Measurements from ENCODE around the gene PRPSAP2.

The PRPSAP2 gene

GRCh38 chr17:18961634-18962493 lies 103.9 kb downstream of the PRPSAP2 start:
- Histone ChIP-seq H3K36me3 (ENCODE audit: insufficient read depth) (no peaks in the 10 kb centered on the region), H3K4me2 (no peak overlapping the region), H2AFZ (ENCODE audit: low read depth) (no peak overlapping the region), H3K27ac (no peak overlapping the region), H3K27me3 (ENCODE audit: insufficient read depth, low read depth) (no peaks in the 10 kb centered on the region), H4K20me1 (ENCODE audit: insufficient read depth) (no peaks in the 10 kb centered on the region), H3K79me2 (ENCODE audit: insufficient read depth, low read depth) (no peaks in the 10 kb centered on the region), H3K4me3 (IDR thresholded peaks at IDR 0.05; ENCODE audit: insufficient read depth, low read depth, low read length) (no peak overlapping the region), H3K4me1 (ENCODE audit: low read depth, poor library complexity, severe bottlenecking) (no peaks in the 10 kb centered on the region), H3K9ac (no peak overlapping the region)
- TF ChIP-seq CTCF (conservative IDR thresholded peaks at IDR 0.05; ENCODE audit: low read depth, low read length) = no peak

- Histone ChIP-seq H3K4me1 (ENCODE audit: low read depth, poor library complexity, severe bottlenecking) (no peaks in the 10 kb centered on the region), H3K27me3 (ENCODE audit: insufficient read depth, low read depth) (no peaks in the 10 kb centered on the region), H4K20me1 (ENCODE audit: insufficient read depth) (no peaks in the 10 kb centered on the region), H2AFZ (ENCODE audit: low read depth) (no peak overlapping the region), H3K79me2 (ENCODE audit: insufficient read depth, low read depth) (no peaks in the 10 kb centered on the region), H3K9ac (no peak overlapping the region), H3K27ac (no peak overlapping the region), H3K4me3 (IDR thresholded peaks at IDR 0.05; ENCODE audit: insufficient read depth, low read depth, low read length) (no peak overlapping the region), H3K4me2 (no peak overlapping the region), H3K36me3 (ENCODE audit: insufficient read depth) (no peaks in the 10 kb centered on the region)
- no peak for TF ChIP-seq CTCF (conservative IDR thresholded peaks at IDR 0.05; ENCODE audit: low read depth, low read length)
Measured at GRCh38 chr17:18962494-18962815, 104.5 kb downstream of the PRPSAP2 start.

GRCh38 chr17:18963126-18964017 lies 105.4 kb downstream of the PRPSAP2 start:
- Histone ChIP-seq H3K27ac (no peak overlapping the region), H3K9ac (no peak overlapping the region)

GRCh38 chr17:18964018-18964351 lies 106.1 kb downstream of the PRPSAP2 start:
- Histone ChIP-seq H3K79me2 (ENCODE audit: insufficient read depth, low read depth) (no peaks in the 10 kb centered on the region), H3K4me2 (no peak overlapping the region), H3K4me3 (IDR thresholded peaks at IDR 0.05; ENCODE audit: insufficient read depth, low read depth, low read length) (no peak overlapping the region), H3K4me1 (ENCODE audit: low read depth, poor library complexity, severe bottlenecking) (no peaks in the 10 kb centered on the region), H2AFZ (ENCODE audit: low read depth) (no peak overlapping the region), H3K27me3 (ENCODE audit: insufficient read depth, low read depth) (no peaks in the 10 kb centered on the region), H3K36me3 (ENCODE audit: insufficient read depth) (no peaks in the 10 kb centered on the region), H4K20me1 (ENCODE audit: insufficient read depth) (no peaks in the 10 kb centered on the region), H3K9ac (no peak overlapping the region), H3K27ac (no peak overlapping the region)
- TF ChIP-seq CTCF (conservative IDR thresholded peaks at IDR 0.05; ENCODE audit: low read depth, low read length) = no peak

More at GRCh38 chr17:18963126-18964017, 105.4 kb downstream of the PRPSAP2 start:
- H3K4me2 ChIP-seq = no peak overlapping the region
- H3K4me3 ChIP-seq (IDR thresholded peaks at IDR 0.05; ENCODE audit: insufficient read depth, low read depth, low read length) = no peak overlapping the region
- H3K4me1 ChIP-seq (ENCODE audit: low read depth, poor library complexity, severe bottlenecking) = no peaks in the 10 kb centered on the region
- H2AFZ ChIP-seq (ENCODE audit: low read depth) = no peak overlapping the region
- no peak for TF ChIP-seq CTCF (conservative IDR thresholded peaks at IDR 0.05; ENCODE audit: low read depth, low read length)
- H3K36me3 ChIP-seq (ENCODE audit: insufficient read depth) = no peaks in the 10 kb centered on the region
- no peaks in the 10 kb centered on the region for H4K20me1 ChIP-seq (ENCODE audit: insufficient read depth)
- no peaks in the 10 kb centered on the region for H3K79me2 ChIP-seq (ENCODE audit: insufficient read depth, low read depth)
- H3K27me3 ChIP-seq (ENCODE audit: insufficient read depth, low read depth) = no peaks in the 10 kb centered on the region
